ENCODE measurements around the gene NRP1.
"Not testable (repeated sequence)": the region's sequence is repeated elsewhere in the genome, so short reads cannot be mapped to it uniquely, and the experiment has no call there.

Gene NRP1

DNA sequence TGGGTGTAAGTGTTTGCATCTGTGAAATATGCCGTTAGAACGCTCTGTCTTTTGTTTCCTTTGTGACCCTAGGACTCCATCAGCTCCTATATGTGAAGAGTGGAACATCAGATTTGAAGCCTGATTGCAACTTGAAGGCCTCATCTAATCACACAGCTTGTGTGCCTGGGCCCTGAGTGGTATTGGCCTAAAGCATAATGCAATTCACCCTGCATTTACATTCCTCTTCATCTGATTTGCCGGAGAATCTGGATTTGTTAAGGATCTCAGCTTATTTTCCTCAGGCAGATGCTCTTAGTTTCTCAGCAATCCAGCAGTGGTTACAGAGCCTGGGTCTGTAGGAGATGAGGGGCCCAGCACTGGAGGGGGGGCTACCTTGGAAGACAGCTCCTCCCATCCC, 193.2 kb downstream of the NRP1 start:
- no peak for DNase-seq
- Histone ChIP-seq H3K27ac (no peak overlapping the region), H3K36me3 (no peaks in the 10 kb centered on the region), H3K4me3 (ENCODE audit: low read depth, low read length) (no peak overlapping the region), H3K27me3 (ENCODE audit: insufficient read depth, low read depth, severe bottlenecking) (no peaks in the 10 kb centered on the region), H3K9me3 (ENCODE audit: severe bottlenecking) (no peaks in the 10 kb centered on the region)
- TF ChIP-seq CTCF (IDR thresholded peaks at IDR 0.05; ENCODE audit: low read depth, low read length), result no peak

GRCh38 chr10:33139181-33139646, 195.3 kb downstream of the NRP1 start:
- Histone ChIP-seq H3K9me3 (ENCODE audit: severe bottlenecking) (no peaks in the 10 kb centered on the region), H3K36me3 (no peaks in the 10 kb centered on the region), H3K4me3 (ENCODE audit: low read depth, low read length) (no peak overlapping the region), H3K27me3 (ENCODE audit: insufficient read depth, low read depth, severe bottlenecking) (no peaks in the 10 kb centered on the region), H3K27ac (no peak overlapping the region)
- no peak for TF ChIP-seq CTCF (IDR thresholded peaks at IDR 0.05; ENCODE audit: low read depth, low read length)
- DNase-seq, result no peak

DNA sequence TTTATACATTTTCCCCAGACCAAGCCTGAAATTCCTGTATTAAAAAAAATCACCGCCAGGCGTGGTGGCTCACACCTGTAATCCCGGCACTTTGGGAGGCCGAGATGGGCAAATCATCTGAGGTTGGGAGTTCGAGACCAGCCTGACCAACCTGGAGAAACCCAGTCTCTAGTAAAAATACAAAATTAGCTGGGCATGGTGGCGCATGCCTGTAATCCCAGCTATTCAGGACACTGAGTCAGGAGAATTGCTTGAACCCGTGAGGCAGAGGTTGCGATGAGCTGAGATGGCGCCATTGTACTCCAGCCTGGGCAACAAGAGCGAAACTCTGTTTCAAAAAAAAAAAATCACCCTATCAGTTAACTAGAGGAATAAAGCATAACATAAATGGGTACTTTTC, 195.8 kb downstream of the NRP1 start:
- H3K27me3 ChIP-seq (ENCODE audit: insufficient read depth, low read depth, severe bottlenecking); DNase-seq; H3K4me3 ChIP-seq (ENCODE audit: low read depth, low read length); H3K36me3 ChIP-seq; H3K9me3 ChIP-seq (ENCODE audit: severe bottlenecking); H3K27ac ChIP-seq: not testable (repeated sequence)

DNA sequence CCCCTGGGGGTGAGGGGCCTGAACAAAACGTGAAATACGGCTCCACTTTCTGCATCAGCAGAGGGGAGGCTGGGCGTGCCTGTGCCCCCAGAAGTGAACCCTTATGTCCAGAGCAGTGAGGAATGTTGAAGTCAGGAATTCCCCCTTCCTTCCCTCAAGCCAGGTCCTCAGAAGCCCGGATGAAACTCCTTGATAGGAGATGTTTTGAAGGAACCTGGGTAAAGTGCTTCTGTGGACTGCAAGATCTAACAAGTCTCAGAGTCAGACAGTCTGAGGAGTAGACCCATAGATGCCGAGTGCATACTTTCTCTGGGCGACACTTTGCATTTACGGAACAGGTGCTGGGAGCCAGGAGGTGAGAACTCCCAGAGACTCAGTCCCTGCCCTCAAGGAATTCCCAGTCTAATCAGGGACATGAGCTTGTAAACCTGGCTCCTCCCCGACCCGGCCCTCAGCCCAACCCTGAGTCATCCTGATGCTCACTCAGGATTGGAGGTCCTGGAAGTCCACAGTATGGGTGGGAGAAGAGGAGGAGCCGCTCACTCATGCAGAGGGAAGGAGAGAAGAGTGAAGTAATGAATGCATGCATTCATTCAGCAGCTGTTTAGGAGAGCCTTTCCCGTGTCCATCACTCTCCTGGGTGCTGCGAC, 197.0 kb downstream of the NRP1 start:
- Histone ChIP-seq H3K27ac (no peak overlapping the region), H3K36me3 (no peaks in the 10 kb centered on the region), H3K4me3 (ENCODE audit: low read depth, low read length) (no peak overlapping the region), H3K27me3 (ENCODE audit: insufficient read depth, low read depth, severe bottlenecking) (no peaks in the 10 kb centered on the region), H3K9me3 (ENCODE audit: severe bottlenecking) (no peaks in the 10 kb centered on the region)
- no peak for DNase-seq
- no peak for TF ChIP-seq CTCF (IDR thresholded peaks at IDR 0.05; ENCODE audit: low read depth, low read length)

- Histone ChIP-seq H3K4me3 (ENCODE audit: low read depth, low read length) (no peak overlapping the region), H3K9me3 (ENCODE audit: severe bottlenecking) (no peaks in the 10 kb centered on the region), H3K27me3 (ENCODE audit: insufficient read depth, low read depth, severe bottlenecking) (no peaks in the 10 kb centered on the region), H3K36me3 (no peaks in the 10 kb centered on the region), H3K27ac (no peak overlapping the region)
- no peak for TF ChIP-seq CTCF (IDR thresholded peaks at IDR 0.05; ENCODE audit: low read depth, low read length)
- no peak for DNase-seq
Measured at GRCh38 chr10:33136781-33137180, 197.7 kb downstream of the NRP1 start.

DNA sequence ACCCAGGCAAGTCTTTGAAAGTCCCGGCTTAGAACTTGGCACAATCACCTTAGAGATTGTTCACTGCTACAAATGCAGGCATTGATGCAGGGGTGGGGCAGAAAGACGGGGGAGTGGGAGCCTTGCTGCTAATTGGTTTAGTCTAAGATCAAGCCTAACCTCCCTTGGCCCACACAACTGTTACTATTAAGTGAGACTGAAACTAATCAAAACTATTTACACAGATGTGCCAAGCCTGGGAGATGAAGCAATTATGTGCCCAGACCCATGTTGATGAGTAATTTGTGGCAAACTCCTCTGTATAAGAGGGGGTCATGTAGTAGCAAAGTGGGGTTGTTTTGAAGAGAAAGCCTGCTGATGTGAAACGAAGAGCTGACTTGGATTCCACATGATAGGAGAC, 198.2 kb downstream of the NRP1 start:
- Histone ChIP-seq H3K4me3 (ENCODE audit: low read depth, low read length) (no peak overlapping the region), H3K9me3 (ENCODE audit: severe bottlenecking) (no peaks in the 10 kb centered on the region), H3K27ac (no peak overlapping the region), H3K36me3 (no peaks in the 10 kb centered on the region), H3K27me3 (ENCODE audit: insufficient read depth, low read depth, severe bottlenecking) (no peaks in the 10 kb centered on the region)
- TF ChIP-seq CTCF (IDR thresholded peaks at IDR 0.05; ENCODE audit: low read depth, low read length), result no peak
- no peak for DNase-seq

Measured in WERI-Rb-1 (cell line).